A549 (cell line): Measurements from ENCODE around the gene TAS2R16. TPM values are rescaled to one million over a fixed set of nuclear protein-coding genes. Genes with fewer than 3 reads are reported as not detected.
"Not testable (repeated sequence)": the region's sequence is repeated elsewhere in the genome, so short reads cannot be mapped to it uniquely, and the experiment has no call there.

Experiments
- ATAC-seq, 2 experiments: fragments of 200-7000 bp in 1 of 2; fragments of >200 bp in 1 of 2; cut with Nextera tagmentation in 1 of 2; cut with Tn5 transposase in 1 of 2; 3 replicates each; pipeline versions ENCODE4 v1.8.0 to v1.9.1; 2018 to 2020; ENCODE audit warnings: mild to moderate bottlenecking in 1 of 2, moderate library complexity in 1 of 2
- CTCF ChIA-PET: fragments of 300-600 bp; sonication (Branson Sonifier 250); formaldehyde crosslinking; extraction: SDS; loops from one replicate; lab custom pipeline; 2021; ENCODE audit warnings: antibody characterized with exemption, inconsistent platforms; lab: Yijun Ruan, JAX
- POLR2A ChIA-PET: fragments of 350-600 bp; formaldehyde crosslinking; extraction: SDS; loops from one replicate; lab custom pipeline; 2021; ENCODE audit warnings: antibody characterized with exemption, inconsistent platforms; lab: Yijun Ruan, JAX
- DNase-seq, 2 experiments: peaks; one replicate each; pipeline versions ENCODE4 v3.0.0 to v3.0.0-alpha.2; 2011 to 2016; ENCODE audit warnings: low read depth in 1 of 2, low spot score in 1 of 2
- FAIRE-seq: peaks from 2 replicates; lab custom pipeline; 2011; peaks lifted over from hg19 to GRCh38; lab: Jason Lieb, UNC
- H3K27ac ChIP-seq, 2 experiments: fragments of >200 bp; sonication (Bioruptor Twin); formaldehyde crosslinking; 3 replicates each; pipeline ENCODE4 v1.5.1; 2016 to 2017
- H3K4me1 ChIP-seq: fragments of >200 bp; sonication (Bioruptor Twin); formaldehyde crosslinking; 3 replicates; pipeline ENCODE4 v1.6.1; 2016
- H3K4me2 ChIP-seq: fragments of >200 bp; sonication (Bioruptor Twin); formaldehyde crosslinking; 3 replicates; pipeline ENCODE4 v1.6.1; 2016
- H3K4me3 ChIP-seq: fragments of >200 bp; sonication (Bioruptor Twin); formaldehyde crosslinking; 3 replicates; pipeline ENCODE4 v1.5.1; 2016
- H3K9me3 ChIP-seq: fragments of >200 bp; sonication (Bioruptor Twin); formaldehyde crosslinking; 3 replicates; pipeline ENCODE4 v1.6.1; 2016
- CHD4 ChIP-seq: fragments of 200-600 bp; sonication (generic); IDR thresholded peaks from 2 replicates; pipeline ENCODE4 v1.6.1; 2016; ENCODE audit warnings: antibody characterized with exemption, mild to moderate bottlenecking, borderline replicate concordance
- EHF ChIP-seq: fragments of 250-450 bp; sonication (Bioruptor Pico); IDR thresholded peaks from 2 replicates; pipeline ENCODE4 v1.5.0; 2020; ENCODE audit warnings: mild to moderate bottlenecking
- ESRRA ChIP-seq: fragments of 150-350 bp; IDR thresholded peaks from 2 replicates; pipeline ENCODE4 v1.6.1; 2014; ENCODE audit warnings: mild to moderate bottlenecking, low read length, borderline replicate concordance
- FOSB ChIP-seq: fragments of 250-450 bp; sonication (Bioruptor Pico); IDR thresholded peaks from 2 replicates; pipeline ENCODE4 v1.5.0; 2020; ENCODE audit warnings: mild to moderate bottlenecking, moderate library complexity
- FOSL2 ChIP-seq, 2 experiments: fragments of 450-650 bp in 1 of 2; fragments of >200 bp in 1 of 2; sonication (Bioruptor Twin) in 1 of 2; formaldehyde crosslinking; IDR thresholded peaks; 2 replicates each; pipeline versions ENCODE4 v1.5.0 to v1.6.1; 2016 to 2020; ENCODE audit warnings: mild to moderate bottlenecking in 1 of 2, moderate library complexity in 1 of 2
- HDAC2 ChIP-seq: fragments of 200-600 bp; sonication (generic); IDR thresholded peaks from 2 replicates; pipeline ENCODE4 v1.6.1; 2016
- HES2 ChIP-seq: fragments of >200 bp; sonication (Bioruptor Twin); formaldehyde crosslinking; IDR thresholded peaks from 2 replicates; pipeline ENCODE4 v1.6.1; 2016
- JUN ChIP-seq, 2 experiments: fragments of >200 bp; sonication (Bioruptor Twin); formaldehyde crosslinking; IDR thresholded peaks; 2 replicates in 1 of 2; 3 replicates in 1 of 2; pipeline ENCODE4 v1.6.1; 2016 to 2017
- JUNB ChIP-seq: fragments of >200 bp; sonication (Bioruptor Twin); formaldehyde crosslinking; IDR thresholded peaks from 2 replicates; pipeline ENCODE4 v1.6.1; 2016
- MAFK ChIP-seq: fragments of 450-650 bp; IDR thresholded peaks from 2 replicates; pipeline ENCODE4 v1.6.1; 2014; ENCODE audit not compliant: partially characterized antibody
- MYC ChIP-seq: IDR thresholded peaks from 2 replicates; pipeline ENCODE4 v1.6.1; 2012; ENCODE audit warnings: mild to moderate bottlenecking, inconsistent platforms, low read length, improper control_type of control experiment, borderline replicate concordance
- POLR2AphosphoS2 ChIP-seq: conservative IDR thresholded peaks from 2 replicates; pipeline ENCODE4 v1.6.1; 2012; ENCODE audit warnings: low read length, improper control_type of control experiment, inconsistent platforms
- RCOR1 ChIP-seq: fragments of 150-350 bp; IDR thresholded peaks from 2 replicates; pipeline ENCODE4 v1.6.1; 2014; ENCODE audit warnings: antibody characterized with exemption, low read length, low read depth
- SREBF2 ChIP-seq: fragments of 450-650 bp; IDR thresholded peaks from 2 replicates; pipeline ENCODE4 v1.6.1; 2014; ENCODE audit warnings: mild to moderate bottlenecking, moderate library complexity
- TFCP2L1 ChIP-seq: fragments of 250-450 bp; sonication (Bioruptor Pico); IDR thresholded peaks from 2 replicates; pipeline ENCODE4 v1.5.0; 2021; ENCODE audit warnings: mild to moderate bottlenecking
- whole genome bisulfite sequencing: methylation state at CpG from one replicate; pipeline ENCODE4 v1.1.6; 2017; ENCODE audit errors: missing lambda C conversion rate; 5-methylcytosine and 5-hydroxymethylcytosine counted together
- polyA plus RNA-seq, 4 experiments: library from polyadenylated mRNA; depleted of rRNA in 3 of 4; stranded (reverse); fragments of >200 nt; fragmentation: RNase III in 1 of 4; extraction: RNeasy Plus Mini Kit Qiagen cat#74134 plus additional on column Dnase treatment in 1 of 4; gene quantifications; 2 replicates in 3 of 4; 3 replicates in 1 of 4; pipeline ENCODE4 v1.2.3, GENCODE V29; 2011 to 2017

The TAS2R16 gene
- polyA plus RNA-seq, 2 of the 4 experiments (the other 2 are of a cell fraction): not detected

DNA sequence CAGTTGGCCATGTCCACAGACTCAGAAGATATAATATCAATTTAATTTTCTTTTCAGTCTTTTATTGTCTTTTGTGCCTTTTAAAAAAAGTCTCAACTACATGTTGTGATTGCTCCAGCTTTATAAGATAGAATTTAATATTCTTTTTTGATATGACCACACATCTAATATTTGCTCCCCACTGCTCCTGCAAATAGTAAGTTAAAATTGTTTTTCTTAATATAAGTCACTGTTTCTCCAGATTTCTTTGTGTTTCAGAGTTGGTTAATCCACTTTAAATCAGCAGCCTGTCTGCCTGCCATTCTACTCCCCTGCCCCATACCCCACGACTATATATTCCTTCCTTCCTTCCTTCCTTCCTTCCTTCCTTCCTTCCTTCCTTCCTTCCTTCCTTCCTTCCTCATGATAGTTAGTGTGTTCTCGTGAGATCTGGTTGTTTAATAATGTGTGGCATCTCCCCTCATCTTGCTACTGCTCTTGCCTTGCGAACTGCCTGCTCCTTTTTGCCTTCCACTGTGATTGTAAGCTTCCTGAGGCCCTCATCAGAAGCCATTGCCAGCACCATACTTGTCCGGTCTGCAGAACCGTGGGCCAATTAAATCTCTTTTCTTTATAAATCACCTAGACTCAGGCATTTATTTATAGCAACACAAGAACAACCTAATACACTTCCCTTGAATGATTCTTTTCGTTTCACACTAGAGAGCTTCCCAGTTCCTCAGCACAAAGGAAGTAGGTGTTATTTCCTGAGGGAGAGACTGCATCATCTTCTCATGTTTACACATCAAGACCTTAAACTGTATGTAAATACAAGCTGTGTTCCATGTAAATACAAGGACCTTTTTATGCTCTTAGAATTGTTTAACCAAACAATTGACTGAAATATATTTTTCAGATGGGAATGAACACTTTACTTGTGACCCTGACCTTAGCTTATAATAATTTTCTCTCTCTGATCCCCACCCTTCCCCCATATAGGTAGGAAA is 24.5 kb downstream of the TAS2R16 start:
- ChIA-PET POLR2A (no interaction called here), CTCF (interaction anchor here (0.7 kb wide), 1 partner anchor 14 kb away, joined by 5 read pairs; no protein-coding TSS in a partner anchor)
- FAIRE-seq: no peak
- TF ChIP-seq JUN (IDR thresholded peaks at IDR 0.05): no peak
- TF ChIP-seq TFCP2L1 (CRISPR knock-in tag): no peak
- no peak for TF ChIP-seq HDAC2
- TF ChIP-seq RCOR1: no peak
- TF ChIP-seq EHF (CRISPR knock-in tag): no peak
- no peak for TF ChIP-seq JUNB
- no peak for TF ChIP-seq FOSB
- Histone ChIP-seq H3K27ac (no peak overlapping the region), H3K4me2 (no peak overlapping the region), H3K9me3 (no peaks in the 10 kb centered on the region), H3K4me1 (no peaks in the 10 kb centered on the region), H3K4me3 (no peak overlapping the region)
- WGBS: 7% methylated on average over 5 of the region's 6 CpGs
- ATAC-seq: no peak
- no peak for DNase-seq

DNA sequence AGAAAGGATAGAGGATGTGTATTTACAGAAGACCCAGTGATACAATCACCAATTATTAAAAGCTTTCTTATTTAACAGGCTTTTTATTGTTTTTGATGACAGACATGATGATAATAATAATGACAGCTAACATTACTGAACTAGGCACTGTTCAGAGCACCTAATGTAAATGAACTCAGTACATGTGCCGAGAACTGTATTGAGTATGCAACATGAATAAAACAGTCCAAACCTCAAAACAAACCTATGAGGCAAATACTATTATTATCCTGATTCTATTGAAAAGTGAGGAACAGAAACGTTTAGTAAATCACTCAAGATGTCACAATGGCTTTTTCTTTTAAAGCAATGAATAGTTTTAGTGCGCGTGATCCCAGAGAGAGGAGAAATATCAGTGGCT is 27.1 kb downstream of the TAS2R16 start:
- Histone ChIP-seq H3K4me3 (no peak overlapping the region), H3K4me1 (no peaks in the 10 kb centered on the region), H3K27ac (no peak overlapping the region), H3K4me2 (no peak overlapping the region)
- CTCF ChIA-PET: no interaction called here
- no peak for FAIRE-seq
- WGBS: 34% methylated on average over 4 of the region's 4 CpGs
- ATAC-seq: no peak
- TF ChIP-seq HES2: no peak
- no peak for TF ChIP-seq CHD4
- TF ChIP-seq, all 56 proteins: peak for 0
- no peak for DNase-seq
- no peaks in the 10 kb centered on the region for H3K9me3 ChIP-seq
- POLR2A ChIA-PET: no interaction called here

- ATAC-seq: no peak
- ChIA-PET POLR2A (no interaction called here), CTCF (interaction anchor here (1.0 kb wide), 1 partner anchor 250 kb away, joined by 3 read pairs; no protein-coding TSS in a partner anchor)
- no peak overlapping the region for H3K27ac ChIP-seq
- no peak overlapping the region for H3K4me2 ChIP-seq
- FAIRE-seq: no peak
- 2% methylated on average over 2 of the region's 2 CpGs for WGBS
- TF ChIP-seq MAFK (peak; percentile 52), TFCP2L1 (CRISPR knock-in tag) (no peak)
- TF ChIP-seq, all 56 proteins: peak for 1
- no peak overlapping the region for H3K4me3 ChIP-seq
- H3K9me3 ChIP-seq: no peaks in the 10 kb centered on the region
- no peaks in the 10 kb centered on the region for H3K4me1 ChIP-seq
- no peak for DNase-seq
Observed at GRCh38 chr7:122965306-122965705, 30.2 kb downstream of the TAS2R16 start.

DNA sequence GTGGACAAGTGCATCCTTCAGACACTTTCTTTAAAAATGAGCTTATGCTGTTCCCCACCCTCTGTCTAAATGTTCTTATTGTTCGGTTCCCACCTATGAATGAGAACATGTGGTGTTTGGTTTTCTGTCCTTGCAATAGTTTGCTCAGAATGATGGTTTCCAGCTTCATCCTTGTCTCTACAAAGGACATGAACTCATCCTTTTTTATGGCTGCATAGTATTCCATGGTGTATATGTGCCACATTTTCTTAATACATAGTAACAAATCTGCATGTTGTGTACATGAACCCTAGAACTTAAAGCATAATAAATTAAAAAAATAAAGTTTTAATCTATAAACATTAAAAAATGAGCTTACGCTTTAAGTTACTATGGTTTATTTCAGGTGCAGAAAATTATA is 41.8 kb downstream of the TAS2R16 start:
- 60% methylated on average over 2 of the region's 2 CpGs for WGBS
- H3K9me3 ChIP-seq, FAIRE-seq, H3K4me3 ChIP-seq, H3K4me2 ChIP-seq, CTCF ChIA-PET, H3K4me1 ChIP-seq, DNase-seq, H3K27ac ChIP-seq, ATAC-seq, POLR2A ChIA-PET: not testable (repeated sequence)

- WGBS: 13% methylated on average over 2 of the region's 2 CpGs
- FAIRE-seq (no peak), DNase-seq (no peak), ATAC-seq (no peak)
- no peak overlapping the region for H3K4me2 ChIP-seq
- no peaks in the 10 kb centered on the region for H3K9me3 ChIP-seq
- H3K4me3 ChIP-seq: no peak overlapping the region
- H3K27ac ChIP-seq: no peak overlapping the region
- ChIA-PET POLR2A (no interaction called here), CTCF (no interaction called here)
- no peaks in the 10 kb centered on the region for H3K4me1 ChIP-seq
- TF ChIP-seq FOSL2 (IDR thresholded peaks at IDR 0.05) (no peak), FOSL2 (CRISPR knock-in tag; IDR thresholded peaks at IDR 0.05) (no peak), JUNB (no peak), EHF (CRISPR knock-in tag) (no peak), POLR2AphosphoS2 (no peak), ESRRA (no peak), MYC (no peak), SREBF2 (no peak)
Observed at GRCh38 chr7:122951006-122951405, 44.5 kb downstream of the TAS2R16 start.
